Neuronal stem cell (in vitro differentiated cells): ENCODE data around the gene RBM12.
A peak's percentile ranks its signal among the peaks of the same experiment; 100 is the strongest.

Experiments used
- DNase-seq: peaks from one replicate; pipeline ENCODE4 v3.0.0-alpha.2; 2013; ENCODE audit warnings: low spot score
- H2AFZ ChIP-seq: one replicate; pipeline ENCODE4 v1.6.1; 2013; ENCODE audit warnings: mild to moderate bottlenecking, low read length, inconsistent platforms
- H2AK5ac ChIP-seq: 2 replicates; pipeline ENCODE4 v1.6.1; 2013; ENCODE audit warnings: low read depth, mild to moderate bottlenecking, inconsistent platforms, low read length, moderate library complexity, mixed read lengths
- H2BK120ac ChIP-seq: 2 replicates; pipeline ENCODE4 v1.6.1; 2013; ENCODE audit warnings: low read depth, mild to moderate bottlenecking, inconsistent platforms, low read length, moderate library complexity, mixed read lengths
- H2BK12ac ChIP-seq: one replicate; pipeline ENCODE4 v1.6.1; 2013; ENCODE audit warnings: low read length, inconsistent platforms
- H2BK15ac ChIP-seq: 2 replicates; pipeline ENCODE4 v1.6.1; 2013; ENCODE audit warnings: mild to moderate bottlenecking, low read length, inconsistent platforms, mixed read lengths
- H2BK5ac ChIP-seq: one replicate; pipeline ENCODE4 v1.6.1; 2013; ENCODE audit warnings: inconsistent platforms, mild to moderate bottlenecking, low read length, moderate library complexity
- H3K14ac ChIP-seq: one replicate; pipeline ENCODE4 v1.6.1; 2013; ENCODE audit warnings: low read length, inconsistent platforms
- H3K18ac ChIP-seq: 2 replicates; pipeline ENCODE4 v1.6.1; 2013; ENCODE audit warnings: low read length, inconsistent platforms
- H3K23ac ChIP-seq: 2 replicates; pipeline ENCODE4 v1.6.1; 2013; ENCODE audit warnings: low read depth, mild to moderate bottlenecking, mixed read lengths, low read length, inconsistent platforms; ENCODE audit not compliant: poor library complexity
- H3K27ac ChIP-seq: replicated peaks from 3 replicates; pipeline ENCODE4 v1.5.1; 2013; ENCODE audit warnings: low read length, inconsistent platforms
- H3K27me3 ChIP-seq, 3 experiments: 2 replicates each; pipeline ENCODE4 v1.6.1; 2013; ENCODE audit warnings: low read length in 3 of 3, mild to moderate bottlenecking in 2 of 3, inconsistent platforms in 1 of 3, low read depth in 1 of 3, mixed read lengths in 1 of 3, moderate library complexity in 1 of 3; ENCODE audit not compliant: control insufficient read depth in 3 of 3, insufficient read depth in 3 of 3
- H3K36me3 ChIP-seq, 2 donors: replicated peaks in 1 of 2; 2 replicates each; pipeline ENCODE4 v1.6.1; 2013; ENCODE audit warnings: low read length in 2 of 2; ENCODE audit not compliant: control insufficient read depth in 2 of 2, insufficient read depth in 2 of 2
- H3K4ac ChIP-seq: 2 replicates; pipeline ENCODE4 v1.6.1; 2013; ENCODE audit warnings: inconsistent platforms, mild to moderate bottlenecking, low read length, moderate library complexity
- H3K4me1 ChIP-seq, 2 donors: 1 replicate in 1 of 2; 2 replicates in 1 of 2; pipeline ENCODE4 v1.6.1; 2013; ENCODE audit warnings: low read length in 2 of 2, low read depth in 1 of 2; ENCODE audit not compliant: control insufficient read depth in 2 of 2, insufficient read depth in 1 of 2
- H3K4me2 ChIP-seq: one replicate; pipeline ENCODE4 v1.6.1; 2013; ENCODE audit warnings: mild to moderate bottlenecking, low read length, inconsistent platforms; ENCODE audit not compliant: insufficient read depth, poor library complexity, severe bottlenecking
- H3K4me3 ChIP-seq, 2 donors: 2 replicates each; pipeline ENCODE4 v1.5.1; 2013; ENCODE audit warnings: low read length in 2 of 2, mild to moderate bottlenecking in 2 of 2, inconsistent platforms in 1 of 2, moderate library complexity in 1 of 2
- H3K79me1 ChIP-seq: one replicate; pipeline ENCODE4 v1.6.1; 2013; ENCODE audit warnings: low read depth, mild to moderate bottlenecking, inconsistent platforms, low read length, moderate library complexity
- H3K9ac ChIP-seq: one replicate; pipeline ENCODE4 v1.6.1; 2013; ENCODE audit warnings: mild to moderate bottlenecking, low read depth, low read length, inconsistent platforms; ENCODE audit not compliant: poor library complexity
- H3K9me3 ChIP-seq, 2 donors: replicated peaks in 1 of 2; 2 replicates each; pipeline versions ENCODE3 to v1.6.1; 2013; ENCODE audit warnings: low read length in 2 of 2, mild to moderate bottlenecking in 2 of 2, inconsistent platforms in 1 of 2, low read depth in 1 of 2, mixed read lengths in 1 of 2, moderate library complexity in 1 of 2; ENCODE audit not compliant: control insufficient read depth in 2 of 2, insufficient read depth in 1 of 2
- H4K8ac ChIP-seq: one replicate; pipeline ENCODE4 v1.6.1; 2013; ENCODE audit warnings: low read depth, mild to moderate bottlenecking, inconsistent platforms, low read length, moderate library complexity
- H4K91ac ChIP-seq: one replicate; pipeline ENCODE4 v1.6.1; 2013; ENCODE audit warnings: low read length, low read depth, mild to moderate bottlenecking, inconsistent platforms; ENCODE audit not compliant: poor library complexity
- WGBS, 2 donors: extraction: QIAGEN DNeasy Blood & Tissue Kit; methylation state at CpG; one replicate each; pipeline ENCODE4 v1.1.7; 2013; ENCODE audit warnings: missing lambda C conversion rate in 2 of 2, mixed read lengths in 1 of 2; ENCODE audit not compliant: insufficient read length in 2 of 2, insufficient replicate concordance in 1 of 2; ENCODE audit errors: extremely low coverage in 2 of 2; 5-methylcytosine and 5-hydroxymethylcytosine counted together

Gene RBM12

GRCh38 chr20:35697696-35698297 lies 33.1 kb upstream of the RBM12 start:
- no peak overlapping the region for H2BK12ac ChIP-seq
- no peak overlapping the region for H4K91ac ChIP-seq
- H3K4ac ChIP-seq = no peak overlapping the region
- no peak overlapping the region for H2BK120ac ChIP-seq
- peaks cover 8% of the 10 kb centered on the region for H3K79me1 ChIP-seq
- H3K4me2 ChIP-seq = peak overlapping the region; percentile 78
- H3K4me1 ChIP-seq = peaks cover 5 to 9% of the 10 kb centered on the region in 2 donors
- no peak overlapping the region for H2BK15ac ChIP-seq
- peaks cover 6 to 42% of the 10 kb centered on the region in 2 donors for H3K36me3 ChIP-seq
- H2BK5ac ChIP-seq = no peak overlapping the region
- no peak for DNase-seq
- no peak overlapping the region for H3K9ac ChIP-seq
- H2AFZ ChIP-seq = peak overlapping the region; percentile 92
- no peak overlapping the region for H2AK5ac ChIP-seq
- H3K27me3 ChIP-seq = no peaks in the 10 kb centered on the region
- no peak overlapping the region for H3K27ac ChIP-seq
- H3K9me3 ChIP-seq = no peaks in the 10 kb centered on the region
- H4K8ac ChIP-seq = no peak overlapping the region
- peak overlapping the region in 1 of 2 donors; percentile 88 for H3K4me3 ChIP-seq
- H3K23ac ChIP-seq = no peak overlapping the region
- WGBS, 2 donors = no CpG with 5 or more reads among the region's 9 CpGs
- no peak overlapping the region for H3K14ac ChIP-seq
- H3K18ac ChIP-seq = no peak overlapping the region

GRCh38 chr20:35695978-35696377 lies 31.3 kb upstream of the RBM12 start:
- Histone ChIP-seq H3K27ac (no peak overlapping the region), H4K8ac (no peak overlapping the region), H3K4ac (no peak overlapping the region), H3K18ac (no peak overlapping the region), H2AFZ (no peak overlapping the region), H3K4me2 (no peak overlapping the region), H4K91ac (no peak overlapping the region), H3K27me3 (no peaks in the 10 kb centered on the region), H3K9me3 (no peaks in the 10 kb centered on the region), H2BK120ac (no peak overlapping the region), H3K4me1 (peaks cover 5 to 9% of the 10 kb centered on the region in 2 donors), H2BK15ac (no peak overlapping the region), H2BK12ac (no peak overlapping the region), H2BK5ac (no peak overlapping the region), H3K14ac (no peak overlapping the region), H3K79me1 (peaks cover 6% of the 10 kb centered on the region), H3K9ac (no peak overlapping the region), H3K36me3 (peaks cover 0 to 25% of the 10 kb centered on the region in 2 donors), H3K4me3 (no peak overlapping the region), H3K23ac (no peak overlapping the region), H2AK5ac (no peak overlapping the region)
- DNase-seq = no peak
- no CpG with 5 or more reads among the region's 4 CpGs for WGBS, 2 donors

GRCh38 chr20:35695245-35695749 lies 30.6 kb upstream of the RBM12 start:
- H3K4ac ChIP-seq = no peak overlapping the region
- no peak overlapping the region for H2BK15ac ChIP-seq
- no peak overlapping the region for H2BK5ac ChIP-seq
- H2BK12ac ChIP-seq = no peak overlapping the region
- no peaks in the 10 kb centered on the region for H3K9me3 ChIP-seq
- H3K4me1 ChIP-seq = peaks cover 2 to 9% of the 10 kb centered on the region in 2 donors
- no peak overlapping the region for H3K14ac ChIP-seq
- H2AFZ ChIP-seq = no peak overlapping the region
- no peak overlapping the region for H2BK120ac ChIP-seq
- H2AK5ac ChIP-seq = no peak overlapping the region
- H4K8ac ChIP-seq = no peak overlapping the region
- H3K27me3 ChIP-seq = no peaks in the 10 kb centered on the region
- H3K18ac ChIP-seq = no peak overlapping the region
- peaks cover 0 to 20% of the 10 kb centered on the region in 2 donors for H3K36me3 ChIP-seq
- H3K9ac ChIP-seq = no peak overlapping the region
- no peak overlapping the region for H3K27ac ChIP-seq
- no peak overlapping the region for H4K91ac ChIP-seq
- H3K79me1 ChIP-seq = peaks cover 6% of the 10 kb centered on the region
- no peak for DNase-seq
- H3K23ac ChIP-seq = no peak overlapping the region
- no peak overlapping the region for H3K4me2 ChIP-seq
- no peak overlapping the region for H3K4me3 ChIP-seq
- WGBS, 2 donors = no CpG with 5 or more reads among the region's 2 CpGs

GRCh38 chr20:35690265-35690664 lies 25.6 kb upstream of the RBM12 start:
- no peak overlapping the region for H2BK5ac ChIP-seq
- DNase-seq = no peak
- H3K9me3 ChIP-seq = peaks cover 0 to 9% of the 10 kb centered on the region in 2 donors
- no peak overlapping the region for H4K91ac ChIP-seq
- no peaks in the 10 kb centered on the region for H3K79me1 ChIP-seq
- H3K4me3 ChIP-seq = no peak overlapping the region
- no peak overlapping the region for H2BK120ac ChIP-seq
- H3K36me3 ChIP-seq = peaks cover 2 to 29% of the 10 kb centered on the region in 2 donors
- H2AK5ac ChIP-seq = no peak overlapping the region
- H2BK12ac ChIP-seq = no peak overlapping the region
- H3K14ac ChIP-seq = no peak overlapping the region
- H3K9ac ChIP-seq = no peak overlapping the region
- H2AFZ ChIP-seq = no peak overlapping the region
- H3K27me3 ChIP-seq = no peaks in the 10 kb centered on the region
- H3K4ac ChIP-seq = no peak overlapping the region
- H3K27ac ChIP-seq = no peak overlapping the region
- H4K8ac ChIP-seq = no peak overlapping the region
- WGBS, 2 donors = no CpG with 5 or more reads among the region's 4 CpGs
- no peak overlapping the region for H3K4me2 ChIP-seq
- H3K4me1 ChIP-seq = no peaks in the 10 kb centered on the region
- no peak overlapping the region for H2BK15ac ChIP-seq
- H3K18ac ChIP-seq = no peak overlapping the region
- no peak overlapping the region for H3K23ac ChIP-seq
